NCI-H1092 (cell line): Measurements from ENCODE around the gene TNFRSF6B.
"Not testable (repeated sequence)": the region's sequence is repeated elsewhere in the genome, so short reads cannot be mapped to it uniquely, and the experiment has no call there.

Source experiments
- DNase-seq: peaks from one replicate; lab custom pipeline; 2025; lab: John Stamatoyannopoulos, UW

Gene TNFRSF6B

DNA sequence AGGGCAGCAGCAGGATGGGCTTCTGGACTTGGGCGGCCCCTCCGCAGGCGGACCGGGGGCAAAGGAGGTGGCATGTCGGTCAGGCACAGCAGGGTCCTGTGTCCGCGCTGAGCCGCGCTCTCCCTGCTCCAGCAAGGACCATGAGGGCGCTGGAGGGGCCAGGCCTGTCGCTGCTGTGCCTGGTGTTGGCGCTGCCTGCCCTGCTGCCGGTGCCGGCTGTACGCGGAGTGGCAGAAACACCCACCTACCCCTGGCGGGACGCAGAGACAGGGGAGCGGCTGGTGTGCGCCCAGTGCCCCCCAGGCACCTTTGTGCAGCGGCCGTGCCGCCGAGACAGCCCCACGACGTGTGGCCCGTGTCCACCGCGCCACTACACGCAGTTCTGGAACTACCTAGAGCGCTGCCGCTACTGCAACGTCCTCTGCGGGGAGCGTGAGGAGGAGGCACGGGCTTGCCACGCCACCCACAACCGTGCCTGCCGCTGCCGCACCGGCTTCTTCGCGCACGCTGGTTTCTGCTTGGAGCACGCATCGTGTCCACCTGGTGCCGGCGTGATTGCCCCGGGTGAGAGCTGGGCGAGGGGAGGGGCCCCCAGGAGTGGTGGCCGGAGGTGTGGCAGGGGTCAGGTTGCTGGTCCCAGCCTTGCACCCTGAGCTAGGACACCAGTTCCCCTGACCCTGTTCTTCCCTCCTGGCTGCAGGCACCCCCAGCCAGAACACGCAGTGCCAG, at the start of gene TNFRSF6B:
Gene TNFRSF6B, plus strand, starts transcription at position 25 of the 729 bp plus-strand sequence. Its CDS starts 116 bp downstream, at position 141.
- DNase-seq = no peak

DNA sequence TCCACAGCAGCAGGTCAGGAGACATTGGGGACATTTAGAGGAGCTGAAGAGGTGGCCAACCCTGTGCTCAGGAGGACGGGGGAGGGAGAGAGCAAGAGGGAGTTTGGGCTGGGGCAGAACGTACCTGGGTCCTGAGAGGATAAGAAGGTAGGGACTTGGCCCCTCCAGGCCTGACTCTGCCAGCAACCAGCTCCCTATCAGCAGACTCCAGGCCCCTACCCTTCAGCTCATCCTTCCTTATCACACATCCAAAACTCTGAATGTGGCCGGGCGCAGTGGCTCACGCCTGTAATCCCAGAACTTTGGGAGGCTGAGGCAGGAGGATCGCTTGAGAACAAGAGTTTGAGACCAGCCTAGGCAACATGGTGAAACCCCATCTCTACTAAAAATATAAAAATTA, 48.3 kb upstream of the TNFRSF6B start:
- DNase-seq = no peak

GRCh38 chr20:63648895-63649589, 47.4 kb upstream of the TNFRSF6B start:
- no peak for DNase-seq

GRCh38 chr20:63650486-63650885, 46.0 kb upstream of the TNFRSF6B start:
- DNase-seq = not testable (repeated sequence)

DNA sequence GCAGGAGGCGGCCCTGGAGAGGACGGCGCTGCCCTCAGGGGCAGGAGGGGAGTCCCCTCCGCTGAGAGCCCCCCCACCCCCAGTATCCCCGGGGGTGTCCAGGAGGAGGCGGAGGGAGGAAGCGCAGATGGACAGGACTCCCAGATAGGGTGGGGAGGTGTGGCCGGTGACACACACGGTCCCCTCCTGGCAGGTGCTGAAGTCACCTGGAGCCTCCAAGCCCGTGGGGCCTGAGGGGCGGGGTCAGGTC, 44.6 kb upstream of the TNFRSF6B start:
- DNase-seq = no peak

- DNase-seq = peak; percentile 10
Observed at GRCh38 chr20:63652192-63652980, 44.1 kb upstream of the TNFRSF6B start.

GRCh38 chr20:63653041-63653973, 43.1 kb upstream of the TNFRSF6B start, which contains the start of gene STMN3:
Gene STMN3 (minus strand): TSS chr20:63653424. CDS start chr20:63653345, 79 bp downstream.
- peak; percentile 80 for DNase-seq

GRCh38 chr20:63653974-63654668, 42.3 kb upstream of the TNFRSF6B start:
- no peak for DNase-seq

DNA sequence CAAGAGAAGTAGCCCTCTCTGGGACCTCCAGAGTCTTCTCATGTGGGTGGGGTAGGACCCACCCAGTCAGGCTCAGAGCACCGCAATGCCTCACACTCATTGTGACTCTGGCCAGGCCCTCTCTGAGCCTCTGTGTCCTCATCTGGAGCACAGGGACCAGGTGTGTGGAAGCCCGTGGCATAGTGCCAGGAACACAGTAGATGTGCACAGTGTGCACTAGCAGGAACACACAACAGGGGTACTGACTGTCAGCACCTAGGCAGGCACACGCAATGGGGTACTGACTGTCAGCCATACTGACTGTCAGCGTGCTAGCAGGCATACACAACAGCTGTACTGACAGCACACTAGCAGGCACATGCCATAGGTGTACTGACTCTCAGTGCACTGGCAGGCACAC, 41.2 kb upstream of the TNFRSF6B start:
- no peak for DNase-seq

GRCh38 chr20:63656451-63656850, 40.0 kb upstream of the TNFRSF6B start:
- no peak for DNase-seq

- no peak for DNase-seq
Observed at GRCh38 chr20:63657260-63657936, 39.1 kb upstream of the TNFRSF6B start.

- DNase-seq = peak; percentile 83
Observed at GRCh38 chr20:63657937-63658748, 38.3 kb upstream of the TNFRSF6B start, which contains the start of gene RTEL1. Gene RTEL1 (plus strand): TSS chr20:63658312. CDS start chr20:63659403, 1,091 bp downstream.

GRCh38 chr20:63658749-63659187, 37.7 kb upstream of the TNFRSF6B start:
- no peak for DNase-seq

GRCh38 chr20:63659370-63659769, 37.1 kb upstream of the TNFRSF6B start:
- no peak for DNase-seq

GRCh38 chr20:63660174-63660573, 36.3 kb upstream of the TNFRSF6B start:
- DNase-seq = not testable (repeated sequence)

DNA sequence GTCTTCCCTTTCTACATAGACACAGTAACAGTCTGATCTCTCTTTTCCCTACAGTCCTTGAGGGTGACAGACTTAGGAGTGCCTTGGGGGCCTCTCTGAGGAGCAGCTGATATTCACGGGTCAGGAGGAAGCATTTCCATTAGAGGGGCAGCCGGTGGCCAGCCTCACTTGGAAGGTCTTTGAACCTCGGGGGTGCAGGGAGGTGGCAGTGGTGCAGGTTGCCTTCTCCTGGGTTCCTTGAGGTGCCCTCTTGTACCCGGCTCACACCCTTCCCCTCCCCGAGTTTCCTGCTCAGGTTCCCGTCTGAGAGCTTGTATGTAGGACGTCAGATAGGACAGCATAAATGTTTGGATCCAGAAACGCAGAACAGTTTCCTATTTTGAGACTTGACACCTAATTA, 35.8 kb upstream of the TNFRSF6B start:
- no peak for DNase-seq

- no peak for DNase-seq
Observed at GRCh38 chr20:63661108-63661507, 35.3 kb upstream of the TNFRSF6B start.

DNA sequence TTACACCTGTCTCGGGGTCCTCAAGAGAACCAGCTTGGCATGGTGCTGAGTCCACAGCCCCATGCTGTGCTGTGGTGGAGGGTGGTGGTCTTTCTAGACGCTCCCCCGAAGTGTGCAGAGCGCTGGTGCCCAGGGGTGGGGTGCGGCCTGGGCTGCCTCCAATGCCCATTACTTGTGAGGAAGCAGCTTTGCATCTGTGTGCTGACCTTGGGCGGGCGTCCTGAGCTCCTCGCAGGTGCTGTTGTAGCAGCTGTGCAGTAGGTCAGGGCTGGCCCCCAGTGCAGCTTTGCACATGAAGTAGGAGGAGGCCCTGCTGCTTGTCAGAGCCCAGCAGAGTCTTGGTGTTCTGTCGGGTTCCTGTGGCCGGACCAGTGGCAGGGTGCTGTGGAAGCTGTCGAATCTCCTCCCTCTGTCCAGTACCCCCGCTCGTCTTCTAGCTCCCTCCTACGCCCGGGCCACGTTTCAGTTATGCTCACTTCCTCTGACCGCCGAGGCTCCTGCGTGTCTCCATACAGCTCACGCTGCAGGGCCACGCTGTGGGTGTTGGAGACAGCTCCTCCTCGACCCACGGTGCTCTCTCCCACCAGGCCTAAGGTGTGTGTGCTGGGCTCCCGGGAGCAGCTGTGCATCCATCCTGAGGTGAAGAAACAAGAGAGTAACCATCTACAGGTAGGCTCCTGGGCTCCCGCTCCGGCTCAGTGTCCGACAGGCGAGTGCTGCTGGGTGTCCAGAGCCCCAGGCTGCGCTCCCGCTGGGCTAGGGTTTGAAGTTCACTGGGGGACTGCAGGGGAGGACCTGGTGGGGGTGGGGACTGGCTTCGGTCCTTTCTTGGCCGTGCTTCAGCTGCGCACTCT, 34.3 kb upstream of the TNFRSF6B start:
- no peak for DNase-seq

- no peak for DNase-seq
Observed at GRCh38 chr20:63662813-63663189, 33.7 kb upstream of the TNFRSF6B start.
